Tibial nerve (tissue), 4 donors: ENCODE results near the gene ITGB7. TPM values are rescaled to one million over a fixed set of nuclear protein-coding genes. Genes with fewer than 3 reads are reported as not detected.
"Not testable (repeated sequence)": the region's sequence is repeated elsewhere in the genome, so short reads cannot be mapped to it uniquely, and the experiment has no call there.

ENCODE experiments used
- DNase-seq, 2 donors: peaks; one replicate each; pipeline ENCODE4 v3.0.0-alpha.2; 2019; ENCODE audit warnings: low spot score in 2 of 2
- H3K27ac ChIP-seq, 4 donors: fragments of 200-600 bp; sonication (generic) in 3 of 4; one replicate each; pipeline ENCODE4 v1.5.1; 2017 to 2019; ENCODE audit warnings: mild to moderate bottlenecking in 1 of 4
- H3K27me3 ChIP-seq, 2 donors: fragments of 200-600 bp; sonication (generic) in 1 of 2; one replicate each; pipeline versions ENCODE4 v1.5.1 to v1.6.0; 2017 to 2019
- H3K36me3 ChIP-seq, 3 donors: fragments of 200-600 bp; sonication (generic); one replicate each; pipeline ENCODE4 v1.5.1; 2018 to 2019
- H3K4me1 ChIP-seq, 4 donors: fragments of 200-600 bp; sonication (generic) in 3 of 4; one replicate each; pipeline ENCODE4 v1.5.1; 2017 to 2019
- H3K4me3 ChIP-seq, 4 donors: fragments of 200-600 bp; sonication (generic) in 3 of 4; one replicate each; pipeline ENCODE4 v1.5.1; 2017 to 2019; ENCODE audit warnings: mild to moderate bottlenecking in 1 of 4, moderate library complexity in 1 of 4
- H3K9me3 ChIP-seq, 4 donors: fragments of 200-600 bp; sonication (generic) in 3 of 4; one replicate each; pipeline ENCODE4 v1.5.1; 2017 to 2019
- CTCF ChIP-seq, 5 experiments: fragments of 200-600 bp in 3 of 5; fragments of 450-650 bp in 2 of 5; sonication (generic) in 3 of 5; IDR thresholded peaks; one replicate each; pipeline ENCODE4 v1.5.1; 2016 to 2019; ENCODE audit warnings: antibody characterized with exemption in 5 of 5, mild to moderate bottlenecking in 3 of 5, moderate library complexity in 2 of 5
- EP300 ChIP-seq, 2 donors: sonication (generic); formaldehyde crosslinking; IDR thresholded peaks; one replicate each; pipeline ENCODE4 v1.6.1; 2017; ENCODE audit warnings: antibody characterized with exemption in 2 of 2, mild to moderate bottlenecking in 1 of 2
- POLR2A ChIP-seq, 2 donors: fragments of 450-650 bp; IDR thresholded peaks; one replicate each; pipeline ENCODE4 v1.6.1; 2017; ENCODE audit warnings: antibody characterized with exemption in 2 of 2, mild to moderate bottlenecking in 2 of 2, moderate library complexity in 2 of 2
- WGBS, 2 donors: methylation state at CpG; one replicate each; pipeline ENCODE4 v1.1.5; 2018; 5-methylcytosine and 5-hydroxymethylcytosine counted together
- total RNA-seq, 4 donors: library from RNA; depleted of rRNA; stranded (reverse); fragments of >200 nt; gene quantifications; one replicate each; pipeline ENCODE4 v1.1.0, GENCODE V29; 2016

Gene ITGB7
- total RNA-seq, 4 donors from 2014 or later = 3.6 to 15.1 (median 8.9) TPM

- Histone ChIP-seq H3K4me1 (peaks cover 0 to 56% (median 29%) of the 10 kb centered on the region in 4 donors), H3K4me3 (peak within 1 kb of the TSS; percentile 41 to 86 (median 80)), H3K27ac (peak within 1 kb of the TSS; percentile 44 to 95 (median 92)), H3K27me3 (no peaks in the 10 kb centered on the region), H3K9me3 (no peaks in the 10 kb centered on the region), H3K36me3 (peaks cover 0 to 33% (median 0%) of the 10 kb centered on the region in 3 donors)
- WGBS, 2 donors = 0% methylated on average over 33 to 37 of the region's 70 CpGs
- peak; percentile 90 to 92 for DNase-seq
- TF ChIP-seq EP300 (IDR thresholded peaks at IDR 0.05) (peak; percentile 61 to 90), CTCF (IDR thresholded peaks at IDR 0.05) (peak in 2 of 5 experiments; percentile 28 to 52), POLR2A (IDR thresholded peaks at IDR 0.05) (peak; percentile 28 to 80)
These were observed 26.7 kb downstream of the ITGB7 start, which contains the start of the genes CSAD and ZNF740 for GRCh38 chr12:53180220-53180930. TSS of gene CSAD (minus strand) at chr12:53180925. CDS start at chr12:53173470, 7,455 bp downstream. TSS of gene ZNF740 (plus strand) at chr12:53180722. CDS start at chr12:53181984, 1,262 bp downstream.

- H3K36me3 ChIP-seq = peaks cover 0 to 27% (median 0%) of the 10 kb centered on the region in 3 donors
- H3K27ac ChIP-seq = peak overlapping the region; percentile 44 to 95 (median 92)
- TF ChIP-seq CTCF (IDR thresholded peaks at IDR 0.05) (no peak), POLR2A (IDR thresholded peaks at IDR 0.05) (no peak), EP300 (IDR thresholded peaks at IDR 0.05) (no peak)
- H3K9me3 ChIP-seq = no peaks in the 10 kb centered on the region
- 11 to 13% methylated on average over 12 of the region's 12 CpGs for WGBS, 2 donors
- no peaks in the 10 kb centered on the region for H3K27me3 ChIP-seq
- DNase-seq = no peak
- H3K4me3 ChIP-seq = peak overlapping the region; percentile 41 to 86 (median 80)
- H3K4me1 ChIP-seq = peaks cover 0 to 50% (median 30%) of the 10 kb centered on the region in 4 donors
These were observed 27.3 kb downstream of the ITGB7 start for GRCh38 chr12:53179687-53180219.

- not testable (repeated sequence) for H3K4me3 ChIP-seq, H3K9me3 ChIP-seq, DNase-seq, H3K27me3 ChIP-seq
- H3K4me1 ChIP-seq = peaks cover 0 to 44% (median 30%) of the 10 kb centered on the region in 4 donors
- H3K36me3 ChIP-seq = peaks cover 0 to 17% (median 0%) of the 10 kb centered on the region in 3 donors
- H3K27ac ChIP-seq = peak overlapping the region in 1 of 4 donors; percentile 2
- WGBS, 2 donors = 92 to 93% methylated on average over 14 of the region's 14 CpGs
These were observed 28.2 kb downstream of the ITGB7 start for GRCh38 chr12:53178803-53179202.

DNA sequence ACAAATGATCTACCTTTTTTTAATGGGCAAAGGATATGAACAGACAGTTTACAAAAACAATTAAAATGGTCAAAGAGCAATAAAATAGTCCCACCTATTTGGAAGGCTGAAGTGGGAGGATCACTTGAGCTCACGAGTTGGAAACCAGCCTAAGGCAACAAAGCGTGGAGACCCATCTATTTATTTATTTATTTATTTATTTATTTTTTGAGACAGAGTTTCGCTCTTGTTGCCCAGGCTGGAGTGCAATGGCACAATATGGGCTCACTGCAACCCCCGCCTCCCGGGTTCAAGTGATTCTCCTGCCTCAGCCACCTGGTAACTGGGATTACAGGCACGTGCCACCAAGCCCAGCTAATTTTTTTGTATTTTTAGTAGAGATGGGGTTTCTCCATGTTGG, 29.6 kb downstream of the ITGB7 start:
- WGBS, 2 donors = 87 to 89% methylated on average over 6 of the region's 6 CpGs
- H3K4me3 ChIP-seq, DNase-seq: not testable (repeated sequence)

GRCh38 chr12:53176750-53177149, 30.3 kb downstream of the ITGB7 start:
- no peak overlapping the region for H3K4me3 ChIP-seq
- H3K36me3 ChIP-seq = peaks cover 0 to 19% (median 0%) of the 10 kb centered on the region in 3 donors
- no peak overlapping the region for H3K27ac ChIP-seq
- no peak for TF ChIP-seq EP300 (IDR thresholded peaks at IDR 0.05)
- no peak for TF ChIP-seq CTCF (IDR thresholded peaks at IDR 0.05)
- TF ChIP-seq POLR2A (IDR thresholded peaks at IDR 0.05) = no peak
- H3K27me3 ChIP-seq = no peaks in the 10 kb centered on the region
- H3K4me1 ChIP-seq = peaks cover 0 to 34% (median 12%) of the 10 kb centered on the region in 4 donors
- WGBS, 2 donors = 95 to 98% methylated on average over 3 of the region's 3 CpGs
- DNase-seq = no peak
- H3K9me3 ChIP-seq = no peaks in the 10 kb centered on the region

More for the DNA sequence above, 29.6 kb downstream of the ITGB7 start:
- H3K27me3 ChIP-seq, H3K9me3 ChIP-seq, H3K27ac ChIP-seq: not testable (repeated sequence)
- Histone ChIP-seq H3K4me1 (peaks cover 0 to 34% (median 19%) of the 10 kb centered on the region in 4 donors), H3K36me3 (peaks cover 0 to 19% (median 0%) of the 10 kb centered on the region in 3 donors)
